Suppressor macrophage (primary cell): ENCODE results near the gene FOXA1.

ENCODE experiments used
- DNase-seq, 4 experiments: peaks; one replicate each; pipeline ENCODE4 v3.0.0-alpha.2; 2020 to 2022

The FOXA1 gene

DNA sequence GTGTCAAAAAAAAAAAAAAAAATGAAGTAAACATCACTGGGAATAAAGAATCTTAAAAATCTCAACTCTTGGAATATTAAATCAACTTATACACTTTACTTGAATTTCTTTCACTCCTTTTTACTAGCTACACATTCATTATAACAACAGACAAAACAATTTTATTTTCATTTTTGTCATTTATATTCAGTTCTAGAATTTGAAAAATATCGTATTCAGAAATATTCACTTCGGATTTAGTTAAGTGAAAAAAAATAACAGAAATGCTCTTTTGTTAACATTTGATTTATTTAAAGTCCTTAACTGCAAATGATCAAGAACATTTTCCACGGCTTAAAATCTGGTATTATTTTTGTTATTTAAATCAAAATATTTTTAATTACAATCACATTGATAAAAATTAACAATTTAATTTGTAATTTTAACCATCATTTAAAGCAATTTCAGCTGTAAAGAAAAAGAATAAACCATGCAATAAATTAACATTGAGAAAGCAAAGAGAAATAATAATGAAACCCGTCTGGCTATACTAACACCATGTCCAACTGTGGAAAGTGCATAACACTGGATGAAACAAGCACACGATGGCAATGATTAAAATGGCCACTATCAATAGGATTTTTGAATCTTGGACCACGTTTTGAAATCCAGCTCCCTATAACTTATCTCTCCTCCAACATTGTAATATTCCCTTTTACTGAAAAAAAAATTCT lies 5.2 kb downstream of the FOXA1 start:
- DNase-seq: no peak

DNA sequence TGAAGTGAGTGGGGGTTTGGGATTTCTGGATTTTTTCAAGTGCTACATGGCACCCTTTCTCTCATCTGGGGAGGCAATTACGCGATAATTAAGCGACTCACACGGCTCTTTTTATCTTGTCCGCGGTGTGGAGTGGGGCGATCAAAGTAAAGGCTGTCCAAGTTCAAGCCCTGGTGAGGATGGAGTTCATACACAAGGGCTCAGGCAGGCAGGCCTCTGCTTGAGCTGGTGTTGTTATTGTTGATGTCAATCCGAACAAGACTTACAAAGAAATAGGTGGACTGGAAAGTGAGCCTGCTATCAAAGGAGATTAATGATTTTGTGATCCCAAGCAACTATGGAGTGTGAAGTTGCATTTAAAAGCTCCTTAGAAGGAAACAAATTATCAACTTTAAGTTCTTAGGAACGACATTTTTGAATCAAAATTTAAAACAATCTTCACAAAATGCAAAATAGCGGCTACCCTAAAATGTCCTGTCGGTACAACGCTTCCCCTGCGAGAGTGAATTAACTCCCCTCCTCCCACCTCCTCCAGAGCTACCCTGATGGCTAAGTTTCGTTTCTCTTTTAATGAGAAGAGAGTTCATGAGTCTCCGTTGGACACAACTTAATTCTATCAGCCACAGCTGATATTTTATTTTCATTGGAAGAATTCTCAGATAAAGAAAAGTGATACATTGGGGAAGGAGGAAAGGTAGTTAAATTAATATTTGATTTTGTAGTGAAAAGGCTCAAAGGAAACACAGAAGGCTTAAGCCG lies 5.9 kb downstream of the FOXA1 start:
- no peak for DNase-seq

DNA sequence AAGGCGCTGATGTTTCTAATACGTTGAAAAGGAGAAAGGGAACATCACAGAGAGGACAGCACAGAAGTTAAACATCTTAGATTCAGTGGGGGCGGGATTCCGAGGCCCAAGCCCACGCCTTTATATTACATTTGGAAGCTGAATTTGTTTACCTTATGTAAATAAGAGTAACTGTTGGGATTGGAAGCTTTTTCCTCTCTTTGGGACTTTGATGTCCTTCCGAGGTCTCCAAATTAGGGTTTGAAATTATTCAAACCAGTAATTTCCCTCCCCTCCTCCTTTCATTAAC lies 6.4 kb downstream of the FOXA1 start:
- DNase-seq: no peak

DNA sequence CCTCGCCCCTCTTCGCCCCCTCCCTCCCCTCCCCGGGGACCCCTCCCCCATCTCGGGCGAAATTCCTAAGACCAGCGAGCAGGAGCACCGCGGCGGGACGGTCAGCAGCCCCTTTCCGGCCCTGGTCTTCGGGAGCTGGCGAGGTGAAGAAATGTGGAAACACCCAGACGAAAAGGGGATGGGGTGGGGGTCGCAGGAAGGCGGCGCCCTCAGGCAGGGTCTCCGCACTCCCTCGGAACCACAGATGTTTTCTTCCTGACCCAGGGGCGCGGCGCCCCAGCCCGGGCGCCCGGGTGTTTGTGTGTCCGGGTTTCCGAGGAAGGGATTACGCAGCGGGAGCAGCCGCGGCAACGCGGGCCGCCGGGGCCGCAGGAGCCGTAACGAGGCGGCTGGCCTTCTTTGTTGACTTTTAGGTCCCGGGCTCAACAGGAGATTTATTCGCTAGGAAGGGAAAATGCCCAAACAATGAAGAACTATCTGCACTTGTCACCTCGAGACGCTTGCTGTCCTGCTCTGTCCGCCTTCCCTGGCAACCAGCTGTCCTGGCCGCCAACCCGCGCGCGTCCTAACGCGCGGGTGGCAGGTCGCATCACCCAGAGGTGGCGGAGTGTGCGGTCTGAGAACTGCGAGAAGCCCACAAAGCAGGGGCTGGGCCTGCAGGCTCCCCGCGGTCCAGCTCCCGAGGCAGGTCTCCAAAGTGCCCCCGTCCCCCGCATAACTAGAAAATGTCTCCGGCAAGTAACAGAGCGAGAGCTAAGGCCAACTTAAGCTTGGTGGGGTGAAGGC lies 7.0 kb downstream of the FOXA1 start:
- DNase-seq: no peak

DNA sequence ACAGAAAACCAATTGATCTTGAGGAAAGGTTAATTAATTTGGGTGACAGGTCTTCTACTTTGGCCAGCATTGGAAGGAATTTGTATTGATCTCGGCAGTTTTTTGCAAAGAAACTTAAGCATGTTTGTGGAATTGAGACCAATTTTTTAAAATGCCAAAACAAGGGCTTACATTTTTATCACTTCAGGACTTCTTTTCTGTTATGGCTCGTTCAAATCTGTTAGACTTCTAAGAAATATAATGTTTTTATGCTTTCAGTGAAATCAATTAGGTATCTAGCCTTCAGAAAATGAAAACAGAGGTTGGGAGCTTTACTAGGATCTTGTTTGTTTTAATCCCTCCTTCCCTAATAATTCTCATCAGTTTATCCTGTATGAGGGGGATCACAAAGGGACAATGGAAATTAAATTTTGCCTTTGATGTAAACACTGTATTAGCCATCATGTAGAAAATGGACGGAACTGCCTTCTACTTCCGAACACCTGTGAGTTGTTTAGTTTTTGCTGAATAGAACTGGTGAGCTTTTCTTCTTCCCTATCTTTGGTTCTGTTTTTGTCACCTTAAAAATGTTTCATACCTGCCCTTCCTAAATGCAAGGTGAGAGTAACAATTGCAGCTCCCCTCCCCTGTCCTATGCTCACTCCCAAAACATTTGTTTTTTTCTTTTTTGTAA lies 7.8 kb downstream of the FOXA1 start:
- no peak for DNase-seq

DNA sequence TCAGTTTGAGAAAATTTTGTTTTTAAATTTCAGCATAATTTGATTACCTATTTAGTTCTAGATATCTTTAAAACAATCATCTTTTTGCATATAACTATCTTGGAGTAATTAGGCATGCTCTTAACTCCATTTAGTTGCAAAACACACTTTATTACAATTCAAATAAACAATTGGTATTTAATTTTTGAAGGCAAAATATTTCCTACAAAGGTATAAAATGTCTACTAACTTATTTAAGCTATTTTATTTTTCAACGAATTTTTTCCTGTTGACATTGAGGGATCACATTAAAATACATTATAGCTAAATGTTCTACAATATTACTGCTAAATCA lies 8.3 kb downstream of the FOXA1 start:
- no peak for DNase-seq

DNA sequence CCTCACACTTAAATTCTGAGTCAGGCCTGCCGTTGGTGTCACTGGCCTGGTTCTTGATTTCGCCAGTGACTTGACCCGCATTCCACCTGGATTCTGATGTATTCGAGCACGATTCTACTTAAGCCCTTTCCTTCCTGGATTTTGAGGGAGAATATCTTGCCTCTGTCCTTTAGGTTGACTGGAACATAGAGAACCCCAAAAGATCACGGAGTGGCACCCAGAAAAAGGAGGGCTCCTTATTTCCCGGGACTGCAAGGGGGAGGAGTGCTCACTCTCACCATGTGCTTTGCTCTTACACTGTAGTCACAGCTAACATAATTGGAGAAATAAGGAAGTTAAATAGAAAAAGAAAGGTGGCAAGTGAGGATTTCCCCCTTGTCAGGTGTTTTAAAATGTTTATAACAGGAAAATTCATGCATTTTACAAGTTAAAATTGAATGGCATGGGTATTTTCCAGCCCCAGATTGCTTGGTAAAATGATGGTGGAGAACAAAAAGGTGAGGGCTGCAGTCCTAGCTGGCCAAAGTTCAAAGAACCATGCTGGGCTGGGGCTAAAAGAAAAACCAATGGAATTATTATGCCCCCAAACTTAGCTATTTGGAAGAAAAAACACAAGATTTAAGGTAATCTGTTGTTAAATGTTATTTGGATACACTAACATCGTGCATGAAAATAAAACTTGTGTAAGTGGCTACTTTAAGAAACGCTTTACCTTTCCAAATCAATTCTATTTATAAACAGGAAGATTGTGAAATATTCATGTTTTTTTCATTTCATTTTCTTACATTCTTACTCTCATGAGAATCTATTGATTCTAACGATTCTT lies 8.9 kb downstream of the FOXA1 start:
- DNase-seq: no peak

DNA sequence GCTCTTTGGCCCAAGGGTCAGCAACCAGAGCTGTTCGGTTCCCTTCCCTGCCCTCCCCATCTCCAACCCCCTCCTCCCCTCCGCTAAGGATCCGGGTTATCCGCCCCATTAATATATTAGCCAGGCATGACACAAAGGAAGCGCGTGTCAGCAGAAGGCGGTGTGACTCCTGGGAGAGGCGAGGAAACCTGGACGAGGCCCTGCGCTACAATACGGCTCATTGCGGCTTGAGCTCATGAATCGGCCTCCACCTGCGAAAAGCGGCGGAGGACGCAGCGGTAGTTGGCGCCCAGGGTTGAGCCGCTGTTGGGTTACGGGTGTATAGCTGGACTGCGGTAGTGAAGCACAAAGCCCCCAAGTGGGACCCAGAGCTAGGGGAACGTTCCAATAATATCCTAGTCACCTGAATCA lies 9.9 kb downstream of the FOXA1 start:
- no peak for DNase-seq

DNA sequence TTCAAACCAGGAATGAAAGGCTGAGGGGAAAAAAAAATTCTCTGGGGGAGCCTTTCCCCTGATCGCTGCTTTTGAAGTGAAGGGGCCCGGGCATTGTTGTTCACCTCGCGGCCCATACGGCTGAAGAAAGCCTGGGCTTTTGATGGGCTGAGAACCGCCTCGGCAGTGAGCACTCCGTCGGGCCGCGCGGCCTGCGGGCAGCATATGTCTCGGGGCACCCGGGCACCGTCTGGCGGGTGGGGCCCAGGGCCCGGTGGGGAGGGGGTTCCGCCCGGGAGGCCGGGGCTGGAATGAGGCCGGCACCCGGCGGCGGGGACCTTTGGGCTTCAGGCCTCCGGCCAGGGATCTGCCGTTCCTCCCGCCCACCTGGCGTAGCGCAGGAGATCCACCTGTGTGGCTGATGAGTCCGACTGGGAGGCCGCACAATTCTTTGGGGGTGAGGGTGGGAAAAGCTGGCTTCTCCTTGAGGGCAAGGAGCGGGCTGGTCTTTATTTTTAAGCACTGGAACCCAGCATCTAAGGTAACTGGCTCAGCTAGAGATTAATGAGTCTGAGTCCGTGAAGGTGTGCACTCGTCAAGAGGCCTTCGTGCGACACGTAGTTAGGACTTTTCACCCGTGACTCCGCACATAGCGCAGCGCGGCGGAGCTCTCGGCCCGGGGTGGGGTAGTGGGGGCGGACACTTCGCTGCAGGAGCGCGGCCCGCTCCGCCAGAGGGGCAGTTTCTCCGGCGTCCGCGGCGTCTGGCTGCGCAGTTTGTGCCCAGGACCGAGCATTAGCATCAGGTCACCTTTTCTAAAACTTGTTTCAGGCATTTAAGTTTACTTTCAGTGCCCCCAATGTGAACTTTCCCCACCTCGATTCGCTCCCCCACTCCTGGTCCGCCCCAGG lies 10.6 kb downstream of the FOXA1 start:
- DNase-seq: no peak

DNA sequence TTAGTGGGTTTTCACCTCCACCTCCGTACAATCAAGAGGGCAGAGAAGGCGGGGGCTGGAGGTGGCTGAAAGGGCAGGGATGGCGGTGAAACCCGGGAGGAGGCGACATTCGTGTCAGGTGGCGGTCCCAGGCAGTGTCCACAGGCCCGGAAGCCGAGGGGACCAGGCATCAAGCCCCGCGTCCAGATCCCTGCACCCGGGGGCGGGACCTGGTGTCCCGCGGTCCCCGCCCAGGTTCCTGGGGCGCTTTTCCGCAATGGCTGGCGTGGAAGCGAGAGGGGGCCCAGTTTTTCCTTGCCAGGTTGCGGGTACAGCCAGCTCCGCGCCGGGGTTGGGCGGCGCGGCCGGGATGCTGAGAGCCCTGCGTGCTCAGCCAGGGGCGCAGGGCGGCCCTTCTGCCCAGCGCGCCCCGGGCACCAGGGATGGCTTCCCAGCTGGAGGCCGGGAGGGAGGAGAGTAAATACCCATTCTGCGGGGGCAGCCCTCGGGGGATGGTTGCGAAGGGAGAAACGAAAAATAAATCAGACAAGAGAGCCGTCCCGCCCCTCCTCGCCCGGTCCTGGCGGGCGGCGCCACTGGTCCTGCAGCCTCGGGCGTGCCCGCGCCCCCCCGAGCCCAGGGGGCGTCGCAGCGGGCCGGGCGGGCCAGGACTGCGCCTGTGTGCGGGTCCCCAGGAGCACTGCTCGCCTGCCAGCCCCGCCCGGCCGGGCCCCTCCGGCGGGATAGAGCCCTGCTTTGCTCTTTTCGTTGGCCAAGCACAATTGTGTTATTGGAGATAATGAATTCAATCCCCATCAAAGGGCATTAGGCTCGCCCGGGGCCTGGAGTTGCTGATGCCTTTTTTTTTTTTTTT lies 11.5 kb downstream of the FOXA1 start:
- DNase-seq: no peak

DNA sequence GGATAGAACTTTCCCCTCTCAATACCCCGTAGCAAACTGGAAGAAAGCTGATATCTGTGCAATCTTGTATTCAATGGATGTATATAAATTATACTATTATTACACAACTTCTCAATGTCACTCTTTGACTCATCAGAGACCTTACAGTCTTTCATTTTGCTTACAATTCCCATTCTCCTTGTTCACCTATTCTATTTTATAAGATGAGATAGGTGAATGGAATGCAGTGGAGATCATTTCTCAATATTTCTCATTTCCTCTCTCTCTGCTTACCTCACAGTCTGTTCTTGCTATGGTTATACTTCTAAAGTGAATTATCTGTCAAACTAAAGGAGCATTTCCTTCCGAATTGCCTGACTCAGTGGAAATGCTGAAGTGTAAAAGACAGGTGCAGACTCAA lies 14.9 kb downstream of the FOXA1 start:
- no peak for DNase-seq

DNA sequence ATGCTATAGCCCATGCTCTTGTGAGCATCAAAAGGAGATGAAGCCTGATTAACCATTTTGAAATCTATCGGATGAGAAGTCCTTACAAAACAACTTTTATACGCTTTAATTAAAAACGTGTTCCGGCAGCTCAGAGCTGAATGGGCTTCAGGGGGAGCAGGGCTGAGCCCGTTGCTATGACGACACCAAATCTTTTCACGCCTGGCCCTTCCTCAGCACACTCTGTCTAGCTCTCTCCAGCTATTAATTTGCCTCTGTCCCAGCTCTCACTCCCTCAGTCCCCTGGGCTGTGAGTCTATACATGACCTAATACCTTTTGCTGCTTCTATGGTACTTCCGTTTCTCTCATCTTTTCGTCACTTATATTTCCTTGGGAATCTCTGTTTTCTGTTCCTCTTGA lies 15.8 kb downstream of the FOXA1 start:
- no peak for DNase-seq

DNA sequence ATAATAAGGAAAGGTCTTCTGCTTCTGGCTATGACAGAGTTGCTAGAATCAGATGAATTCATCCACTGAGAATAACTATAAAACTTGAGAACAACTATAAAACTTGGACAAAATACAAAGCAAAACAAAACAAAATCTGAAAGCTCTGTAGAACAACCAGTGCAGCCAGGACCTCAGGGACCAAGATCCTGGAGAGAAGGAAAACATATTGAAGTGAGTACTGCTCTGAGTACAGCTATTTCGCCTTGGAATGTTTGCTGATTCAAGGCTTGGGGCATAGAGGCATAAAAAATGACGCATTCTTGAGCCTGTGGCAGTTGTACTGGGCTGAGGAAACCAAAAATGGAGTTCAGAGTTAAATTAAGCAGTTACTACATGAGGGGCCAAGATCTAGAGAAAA lies 21.7 kb downstream of the FOXA1 start:
- no peak for DNase-seq

DNA sequence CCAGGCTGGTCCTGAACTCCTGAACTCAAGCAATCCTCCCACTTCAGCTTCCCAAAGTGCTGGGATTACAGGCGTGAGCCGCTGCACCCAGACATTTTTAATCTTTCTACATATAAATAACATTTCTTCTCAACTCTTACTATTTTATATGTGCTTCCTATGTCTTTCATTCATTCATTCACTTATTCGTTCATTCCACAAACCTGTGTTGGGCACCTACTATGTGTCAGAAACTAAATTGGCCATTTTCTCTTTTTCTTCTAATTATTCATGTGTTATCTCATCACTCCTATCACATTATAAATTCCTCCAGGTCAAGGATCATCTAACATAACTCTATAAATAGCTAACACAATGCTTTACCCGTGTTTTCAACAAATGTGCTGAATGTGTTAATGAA lies 23.7 kb downstream of the FOXA1 start:
- DNase-seq: no peak

DNA sequence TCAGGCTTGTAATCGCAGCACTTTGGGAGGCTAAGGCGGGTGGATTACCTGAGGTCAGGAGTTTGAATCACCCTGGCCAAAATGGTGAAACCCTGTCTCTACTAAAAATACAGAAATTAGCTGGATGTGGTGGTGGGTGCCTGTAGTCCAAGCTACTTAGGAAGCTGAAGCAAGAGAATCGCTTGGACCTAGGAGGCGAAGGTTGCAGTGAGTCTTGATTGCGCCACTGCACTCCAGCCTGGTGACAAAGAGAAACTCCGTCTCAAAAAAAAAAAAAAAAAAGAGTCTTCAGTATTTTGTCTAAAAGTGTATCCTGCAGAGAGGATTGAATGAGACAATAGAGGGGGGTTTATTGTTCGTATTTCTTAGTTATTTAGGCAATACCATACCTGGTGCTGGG lies 25.3 kb downstream of the FOXA1 start:
- no peak for DNase-seq

DNA sequence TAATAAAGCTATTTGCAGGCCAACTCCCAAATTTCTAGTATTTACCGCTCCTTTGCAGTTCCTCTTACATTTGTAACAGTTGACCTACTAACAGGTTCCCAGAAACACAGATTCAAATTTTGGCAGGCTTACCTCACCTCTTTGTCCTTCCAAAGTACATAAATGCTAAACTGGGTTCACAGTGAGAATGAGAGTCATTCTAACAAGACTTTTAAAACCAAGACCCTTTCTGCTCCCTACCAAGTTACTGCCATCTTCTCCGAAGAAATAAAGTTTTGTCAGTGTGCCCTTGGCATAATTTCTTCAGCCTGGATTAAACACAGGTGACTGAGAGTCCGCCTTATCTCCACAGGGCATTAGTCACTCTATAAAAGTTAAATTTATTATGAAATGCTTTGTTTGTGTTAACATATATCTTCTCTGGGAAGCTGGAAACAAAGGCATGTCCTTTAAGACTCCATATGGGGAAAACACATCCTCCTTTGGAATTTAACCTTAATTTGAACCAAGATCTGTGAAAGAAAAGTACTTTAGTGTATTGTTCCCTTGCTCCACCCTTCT lies 28.2 kb downstream of the FOXA1 start:
- DNase-seq: no peak

DNA sequence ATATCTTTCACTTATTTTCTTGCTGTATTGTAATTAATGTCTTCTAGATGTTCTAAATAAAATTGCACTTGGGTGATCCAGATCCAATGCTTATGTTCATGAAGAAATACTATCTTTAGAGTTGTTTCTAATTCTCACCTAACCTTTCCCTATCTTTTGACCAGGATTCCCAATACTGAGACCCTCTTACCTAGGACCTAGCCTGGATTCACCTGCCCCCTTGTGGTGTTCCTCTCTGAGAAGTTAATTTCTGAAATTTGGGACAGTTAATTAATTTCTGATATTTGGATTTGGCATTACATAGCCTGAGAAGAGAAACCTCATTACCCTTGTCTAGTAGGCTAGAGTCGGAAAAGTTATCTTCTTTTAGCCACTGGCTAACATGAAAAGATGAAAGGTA lies 29.5 kb downstream of the FOXA1 start:
- DNase-seq: no peak

DNA sequence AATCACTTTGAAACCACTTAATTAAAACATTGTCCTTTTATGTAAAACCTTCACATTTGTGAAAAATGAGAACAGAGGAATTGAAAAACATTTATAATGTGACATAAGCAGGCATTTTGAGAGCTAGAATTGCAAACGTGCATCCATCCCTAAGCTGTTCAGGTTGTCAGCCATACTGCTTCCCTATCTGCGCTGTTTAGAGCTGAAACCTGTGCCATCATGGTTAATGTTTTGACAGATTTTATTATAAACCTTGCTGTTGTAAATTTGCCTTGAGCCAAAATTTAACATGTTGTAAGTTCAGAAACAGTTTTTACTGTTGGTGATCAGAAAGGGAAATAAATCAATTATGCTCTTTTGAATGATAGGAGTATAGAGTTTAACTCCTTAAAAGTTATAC lies 31.9 kb downstream of the FOXA1 start:
- DNase-seq: no peak

DNA sequence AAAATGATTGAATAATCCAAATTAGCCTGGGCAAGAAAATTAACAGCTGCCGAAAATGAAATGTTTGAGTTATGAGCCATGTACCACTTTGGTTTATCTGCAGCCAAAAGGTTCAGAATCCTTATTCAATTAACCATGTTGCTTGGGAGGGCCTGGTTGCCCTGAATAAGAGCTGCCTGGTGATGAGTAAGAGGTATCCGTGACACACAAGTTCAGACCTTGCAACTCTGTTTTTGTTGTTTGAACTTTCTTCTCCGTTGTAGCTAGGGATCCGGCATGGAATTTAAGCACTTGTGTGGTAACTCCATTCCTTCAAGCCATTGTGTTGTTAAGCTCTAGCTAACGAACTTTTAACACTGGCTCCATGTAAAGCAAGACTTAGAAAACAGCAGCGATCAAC lies 35.7 kb downstream of the FOXA1 start:
- no peak for DNase-seq

DNA sequence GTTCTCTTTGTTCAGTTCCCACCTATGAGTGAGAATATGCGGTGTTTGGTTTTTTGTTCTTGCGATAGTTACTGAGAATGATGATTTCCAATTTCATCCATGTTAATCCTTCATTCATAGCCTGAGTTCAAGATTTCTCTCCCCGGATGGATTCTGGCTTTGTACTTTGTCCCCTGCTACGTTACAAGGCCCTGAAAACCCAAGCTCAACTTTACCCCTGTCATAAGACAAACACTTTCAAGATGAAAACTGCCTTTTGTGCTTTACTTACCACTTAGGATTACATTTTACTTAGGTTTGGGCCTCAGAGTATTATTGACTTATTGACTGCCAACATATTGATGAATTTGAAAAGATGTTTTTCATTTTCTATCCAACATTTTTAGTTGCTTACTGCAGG lies 36.3 kb downstream of the FOXA1 start:
- DNase-seq: no peak
